Endometrium (tissue), 2 donors: ENCODE results near the gene GDAP1L1.
"Not testable (repeated sequence)": the region's sequence is repeated elsewhere in the genome, so short reads cannot be mapped to it uniquely, and the experiment has no call there.

Experiments used
- FAIRE-seq: peaks from 2 replicates; lab custom pipeline; 2012; peaks lifted over from hg19 to GRCh38; lab: Jason Lieb, UNC
- donor health status: control.
- donor health status: control.

GDAP1L1 gene

DNA sequence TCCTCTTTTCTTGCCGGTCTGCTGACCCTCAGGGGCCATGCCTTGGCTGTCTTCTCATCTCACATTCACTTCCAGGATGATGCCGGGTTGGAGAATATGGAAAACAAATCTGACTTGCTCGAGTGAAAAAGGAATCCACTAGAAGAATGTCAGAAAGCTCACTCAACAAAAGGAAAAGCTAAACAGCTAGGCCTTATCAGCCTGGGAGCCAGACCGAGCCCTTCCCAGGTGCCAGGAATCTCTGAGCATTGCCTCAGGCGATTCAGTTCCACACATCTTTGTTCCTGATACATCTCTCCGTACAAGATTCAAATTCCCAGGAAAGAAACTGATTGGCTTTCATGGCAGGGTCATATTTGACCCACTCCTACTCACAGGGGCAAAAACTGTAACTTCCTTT lies 27.3 kb upstream of the GDAP1L1 start:
- FAIRE-seq, result no peak

DNA sequence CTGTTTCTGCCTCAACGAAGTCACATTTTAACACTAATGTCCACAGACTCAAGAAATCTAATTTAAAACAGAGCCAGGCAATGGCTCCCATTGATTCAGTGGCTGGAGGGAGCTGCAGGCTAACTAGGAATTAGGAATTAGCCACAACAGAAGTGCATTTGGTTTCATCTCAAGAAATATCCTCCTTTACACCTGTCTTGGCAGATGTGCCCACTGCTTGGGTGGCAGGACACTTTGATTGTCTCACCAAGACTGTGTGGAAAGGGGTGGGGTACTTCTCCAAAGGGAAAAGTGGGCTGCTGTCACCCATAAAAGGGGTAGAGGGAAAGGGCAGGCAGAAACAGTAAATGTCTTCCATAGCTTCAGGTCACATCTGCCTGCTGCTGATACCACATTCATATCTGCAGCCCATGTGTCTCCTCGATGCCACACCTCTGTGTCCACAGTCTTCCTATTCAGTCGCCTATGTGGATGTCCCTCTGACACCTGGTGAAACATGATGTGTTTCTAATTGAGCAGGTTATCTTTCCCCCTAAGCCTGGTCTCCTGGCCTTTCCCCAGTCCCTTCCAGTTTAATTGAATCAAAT lies 25.6 kb upstream of the GDAP1L1 start:
- FAIRE-seq, result no peak

DNA sequence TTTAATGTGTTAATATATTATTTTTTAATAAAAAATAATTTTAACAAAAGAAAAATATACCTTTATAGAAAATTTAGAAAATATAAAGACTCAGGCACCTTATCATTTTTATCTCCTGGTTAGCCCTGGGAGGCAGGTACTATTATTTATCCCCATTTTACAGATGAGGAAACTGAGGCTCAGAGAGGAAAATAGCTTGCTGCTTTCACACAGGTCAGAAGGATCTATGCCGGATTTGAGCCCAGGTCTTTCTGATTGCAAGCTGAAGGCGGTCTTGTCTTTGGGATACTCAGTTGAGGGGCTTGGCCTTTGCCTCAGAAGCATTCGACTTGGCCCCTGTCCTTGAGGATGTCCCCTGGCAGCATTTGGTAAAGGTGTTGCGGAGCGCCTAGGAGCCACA lies 25.1 kb upstream of the GDAP1L1 start:
- no peak for FAIRE-seq

DNA sequence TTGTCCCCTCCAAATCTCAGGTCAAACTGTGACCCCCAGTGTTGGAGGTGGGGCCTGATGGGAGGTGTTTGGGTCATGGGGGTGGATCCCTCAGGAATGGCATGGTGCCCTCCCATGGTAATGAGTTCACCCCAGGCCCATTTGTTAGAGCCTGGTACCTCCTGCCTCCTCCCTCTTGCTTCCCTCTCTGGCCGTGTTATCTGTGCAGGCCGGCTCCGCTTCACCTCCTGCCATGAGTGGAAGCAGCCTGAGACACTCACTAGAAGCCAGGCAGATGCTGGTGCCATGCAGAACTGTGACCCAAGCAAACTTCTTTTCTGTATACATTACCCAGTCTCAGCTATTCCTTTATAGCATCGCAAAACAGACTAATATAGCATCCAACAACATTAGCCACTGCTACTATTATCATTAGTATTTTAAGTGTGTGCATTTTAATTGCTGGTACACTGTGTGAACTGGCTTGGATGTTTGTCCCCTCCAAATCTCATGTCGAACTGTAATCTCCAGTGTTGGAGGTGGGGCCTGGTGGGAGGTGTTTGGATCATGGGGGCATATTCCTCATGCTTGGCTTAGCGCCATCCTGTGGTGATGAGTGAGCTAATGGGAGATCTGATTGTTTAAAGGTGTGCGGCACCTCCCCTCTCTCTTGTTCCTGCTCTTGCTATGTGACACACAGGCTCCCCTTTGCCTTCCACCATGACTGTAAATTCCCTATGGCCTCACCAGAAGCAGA lies 24.3 kb upstream of the GDAP1L1 start:
- no peak for FAIRE-seq

DNA sequence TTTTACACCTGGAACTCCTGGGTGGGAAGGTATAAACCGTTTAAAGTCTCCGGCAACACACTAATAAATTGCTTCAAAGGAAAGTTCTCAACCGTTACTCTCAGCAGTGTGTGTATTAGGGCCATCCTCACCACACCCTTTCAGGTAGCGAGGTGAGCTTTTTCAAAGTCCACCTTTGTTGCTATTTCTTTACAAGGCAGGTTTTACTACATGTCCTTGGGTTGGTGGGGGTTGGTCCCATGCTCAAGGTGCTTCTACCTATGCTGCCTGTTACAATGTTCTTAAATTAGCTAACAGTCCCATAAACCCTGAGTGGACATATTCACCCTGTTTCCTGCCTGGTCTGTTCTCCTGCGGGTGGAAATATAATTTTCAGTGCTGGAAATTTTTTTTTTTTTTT lies 23.4 kb upstream of the GDAP1L1 start:
- no peak for FAIRE-seq

DNA sequence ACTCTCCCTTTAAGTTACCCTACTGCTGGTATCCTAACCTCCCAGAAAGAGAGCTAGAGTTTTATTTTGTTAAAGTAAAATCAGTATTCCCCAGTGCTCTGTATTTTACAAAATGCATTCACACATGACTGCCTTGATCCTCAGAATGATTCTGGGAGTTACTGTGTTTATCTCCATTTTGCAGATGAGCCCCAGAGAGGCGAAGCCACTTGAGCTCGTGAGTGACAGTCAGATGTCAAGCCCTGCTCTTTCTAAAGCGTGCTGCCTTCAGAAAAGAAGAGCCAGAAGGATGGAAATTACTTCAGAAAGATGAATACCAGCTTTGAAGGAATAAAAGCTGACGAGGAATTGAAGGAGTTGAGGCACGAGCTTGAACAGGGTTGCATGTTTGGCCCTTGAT lies 22.5 kb upstream of the GDAP1L1 start:
- no peak for FAIRE-seq

DNA sequence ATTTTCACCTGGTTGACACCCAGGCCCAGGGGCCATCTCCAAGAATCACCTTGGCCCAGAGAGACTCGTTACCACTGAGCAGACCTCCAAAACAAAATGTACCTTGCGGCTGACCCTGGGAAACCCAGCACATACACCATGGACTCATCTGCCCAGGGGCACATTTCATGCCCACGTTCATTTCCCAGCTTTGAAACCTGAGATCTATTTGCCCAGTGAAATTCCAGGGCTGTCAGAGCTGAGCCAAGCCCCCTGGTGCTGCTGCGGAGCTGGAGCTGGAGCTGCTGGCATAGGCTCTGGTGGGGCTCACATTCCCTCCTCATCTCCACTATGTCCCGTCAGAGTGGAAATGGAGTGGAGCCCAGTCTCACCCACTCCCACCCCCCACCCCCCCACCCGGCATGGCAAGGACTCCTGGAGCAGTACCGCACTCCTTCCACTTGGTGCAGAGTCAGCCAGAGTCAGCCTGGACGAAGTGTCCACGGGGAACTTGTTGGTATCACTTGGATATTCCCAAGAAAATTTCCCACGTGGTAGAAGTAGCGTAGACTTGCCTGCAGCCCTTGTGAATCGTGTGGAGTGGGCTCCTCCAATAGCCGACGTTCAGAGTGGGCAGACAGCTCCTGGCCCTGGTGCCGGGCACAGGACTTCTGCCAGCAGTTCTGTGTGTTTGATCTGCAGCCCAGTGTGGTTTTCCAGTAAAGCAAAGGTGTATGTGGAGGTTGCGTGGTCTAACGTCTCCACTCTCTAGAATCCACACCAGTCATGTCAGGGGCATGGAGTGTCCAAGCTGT lies 18.4 kb upstream of the GDAP1L1 start:
- no peak for FAIRE-seq

DNA sequence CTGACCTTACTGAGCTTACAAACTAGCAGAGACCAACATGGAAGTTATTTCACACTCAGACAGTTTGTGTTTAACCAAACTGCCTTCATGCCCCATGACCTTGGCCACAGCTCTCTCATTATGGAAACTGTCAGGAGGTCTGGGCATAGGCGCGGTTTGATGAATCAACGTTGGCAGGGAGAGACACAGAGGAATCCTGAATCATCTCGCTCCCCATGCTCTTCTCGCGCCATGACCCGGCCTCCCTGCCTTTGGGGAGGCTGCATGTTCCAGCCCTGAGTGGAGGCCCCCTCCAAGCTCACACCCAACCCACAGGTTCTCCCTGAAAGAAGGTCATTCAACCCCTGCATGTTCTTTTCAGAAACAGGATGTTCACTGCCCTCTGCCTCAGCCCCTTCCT lies 15.9 kb upstream of the GDAP1L1 start:
- no peak for FAIRE-seq

DNA sequence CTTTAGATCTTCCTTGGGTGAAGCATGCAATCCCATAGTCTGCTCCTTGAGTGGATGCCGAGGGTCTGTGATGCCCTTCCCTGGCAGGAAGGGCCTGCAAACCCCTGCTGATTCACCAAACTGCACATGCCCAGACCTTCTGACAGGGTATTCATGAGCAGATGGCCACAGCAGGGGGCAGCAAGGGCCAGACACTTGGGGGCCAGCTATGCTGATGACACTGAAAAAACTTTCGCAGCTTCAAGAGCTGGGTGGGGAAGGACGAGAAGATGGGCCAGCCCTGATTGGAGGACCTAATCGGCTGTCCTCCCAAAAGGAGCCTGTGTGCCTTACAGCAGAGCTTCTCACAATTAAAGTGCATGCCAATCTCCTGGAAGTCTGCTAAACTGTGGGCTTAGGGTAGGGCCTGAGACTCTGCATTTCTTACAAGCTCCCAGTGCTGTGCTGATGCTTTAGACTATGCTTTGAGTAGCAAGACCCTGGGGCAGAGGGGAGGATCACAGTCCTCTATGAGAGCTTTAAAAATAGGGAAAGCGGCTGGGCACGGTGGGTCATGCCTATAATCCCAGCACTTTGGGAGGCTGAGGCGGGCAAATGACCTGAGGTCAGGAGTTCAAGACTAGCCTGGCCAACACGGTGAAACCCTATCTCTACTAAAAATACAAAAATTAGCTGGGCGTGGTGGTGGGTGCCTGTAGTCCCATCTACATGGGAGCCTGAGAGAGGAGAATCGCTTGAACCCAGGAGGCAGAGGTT lies 15.2 kb upstream of the GDAP1L1 start:
- no peak for FAIRE-seq

DNA sequence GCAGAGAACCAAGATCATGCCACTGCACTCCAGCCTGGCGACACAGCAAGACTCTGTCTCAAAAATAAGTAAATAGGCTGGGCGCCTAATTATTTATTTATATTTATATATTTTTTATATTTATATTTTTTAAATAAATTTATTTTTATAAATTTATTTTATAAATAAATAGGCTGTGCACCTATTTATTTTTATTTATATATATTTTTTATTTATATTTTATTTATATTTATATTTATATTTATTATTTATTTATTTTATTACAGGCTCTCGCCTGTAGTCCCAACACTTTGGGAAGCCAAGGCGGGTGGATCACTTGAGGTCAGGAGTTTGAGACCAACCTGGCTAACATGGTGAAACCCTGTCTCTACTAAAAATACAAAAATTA lies 14.6 kb upstream of the GDAP1L1 start:
- FAIRE-seq, result not testable (repeated sequence)

DNA sequence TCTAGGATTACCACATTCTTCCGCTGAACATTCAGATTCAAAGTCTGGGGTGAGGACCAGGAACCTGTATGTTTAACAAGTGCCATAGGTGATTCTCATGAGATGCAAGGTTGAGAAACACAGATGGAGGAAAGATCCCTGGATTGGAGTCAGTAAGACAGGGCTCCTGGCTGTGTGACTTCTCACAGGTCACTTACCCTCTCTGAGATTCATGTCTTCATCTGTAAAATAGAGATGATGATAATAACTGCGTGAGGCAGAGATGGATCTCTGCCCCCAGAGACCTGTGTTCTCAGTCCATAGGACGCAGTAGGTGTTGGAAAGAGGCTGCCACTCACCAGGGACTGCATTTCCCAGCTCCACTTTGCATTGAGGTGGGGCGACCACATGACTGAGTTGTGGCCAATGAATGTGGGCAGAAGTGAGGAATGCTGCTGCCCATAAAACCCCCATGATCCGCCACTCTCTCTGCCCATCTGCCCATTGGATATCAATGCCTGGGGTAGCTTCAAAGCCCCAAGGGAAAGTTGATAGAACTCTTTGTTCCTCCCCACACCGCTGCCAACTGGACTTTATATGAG lies 13.6 kb upstream of the GDAP1L1 start:
- no peak for FAIRE-seq

DNA sequence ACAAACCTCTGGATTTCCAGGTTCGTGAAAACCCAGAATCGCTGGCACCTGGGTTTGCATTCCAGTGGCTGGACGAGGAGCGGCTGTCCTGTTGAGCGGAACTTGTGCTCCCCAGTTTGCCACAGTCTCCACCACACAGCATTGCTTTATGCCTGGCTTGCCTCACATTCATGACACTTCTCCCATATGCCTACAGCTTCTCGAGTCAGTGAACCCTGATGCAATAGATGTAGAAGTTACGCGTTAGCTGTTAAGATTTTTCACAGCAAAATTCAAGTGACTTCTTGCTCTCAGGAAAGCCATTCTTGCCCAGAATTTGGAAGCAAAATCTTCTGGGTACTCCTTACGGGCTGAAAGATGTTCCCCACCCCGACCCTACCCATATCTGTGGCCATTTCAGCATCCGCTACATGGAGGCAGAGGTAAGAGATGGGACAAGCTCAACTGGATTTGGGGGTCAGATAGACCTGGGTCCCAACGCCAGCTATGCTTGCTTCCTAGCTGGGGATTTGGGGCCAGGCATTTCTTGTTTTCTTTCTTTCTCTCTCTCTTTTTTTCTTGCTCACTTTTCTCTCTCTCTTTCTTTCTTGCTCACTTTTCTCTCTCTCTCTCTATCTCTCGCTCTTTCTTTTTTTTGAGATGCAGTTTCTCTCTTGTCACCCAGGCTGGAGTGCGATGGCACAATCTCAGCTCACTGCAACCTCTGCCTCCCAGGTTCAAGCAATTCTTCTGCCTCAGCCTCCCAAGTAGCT lies 12.4 kb upstream of the GDAP1L1 start:
- FAIRE-seq, result no peak

DNA sequence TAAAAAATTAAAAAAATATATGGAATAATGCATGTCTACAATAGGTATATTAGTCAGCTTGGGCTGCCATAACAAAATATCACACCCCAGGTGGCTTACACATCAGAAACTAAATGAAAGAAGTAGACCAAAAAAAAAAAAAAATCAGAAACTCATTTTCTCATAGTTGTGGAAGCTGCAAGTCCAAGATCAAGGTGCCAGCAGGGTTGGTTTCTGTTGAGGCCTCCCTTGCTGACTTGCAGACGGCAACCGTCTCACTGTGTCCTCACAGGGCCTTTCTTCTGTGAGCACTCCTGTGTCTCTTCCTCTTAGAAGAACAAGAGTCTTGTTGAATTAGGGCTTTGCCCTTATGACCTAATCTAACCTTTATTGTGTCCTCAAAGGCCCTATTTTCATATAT lies 11.4 kb upstream of the GDAP1L1 start:
- no peak for FAIRE-seq

DNA sequence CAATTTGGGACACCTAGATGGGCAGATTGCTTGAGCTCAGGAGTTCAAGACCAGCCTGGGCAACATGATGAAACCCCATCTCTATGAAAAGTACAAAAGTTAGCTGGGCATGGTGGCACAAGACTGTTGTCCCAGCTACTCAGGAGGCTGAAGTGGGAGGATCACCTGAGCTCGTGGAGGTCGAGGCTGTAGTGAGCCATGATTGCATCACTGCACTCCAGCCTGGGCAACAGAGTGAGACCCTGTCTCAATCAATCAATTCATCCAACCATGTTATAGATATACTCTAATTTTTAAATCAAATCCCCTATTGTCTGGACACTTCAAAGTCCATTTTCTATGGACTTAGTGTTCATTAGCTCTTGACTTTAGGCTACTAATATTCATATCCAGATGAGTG lies 10.3 kb upstream of the GDAP1L1 start:
- not testable (repeated sequence) for FAIRE-seq

DNA sequence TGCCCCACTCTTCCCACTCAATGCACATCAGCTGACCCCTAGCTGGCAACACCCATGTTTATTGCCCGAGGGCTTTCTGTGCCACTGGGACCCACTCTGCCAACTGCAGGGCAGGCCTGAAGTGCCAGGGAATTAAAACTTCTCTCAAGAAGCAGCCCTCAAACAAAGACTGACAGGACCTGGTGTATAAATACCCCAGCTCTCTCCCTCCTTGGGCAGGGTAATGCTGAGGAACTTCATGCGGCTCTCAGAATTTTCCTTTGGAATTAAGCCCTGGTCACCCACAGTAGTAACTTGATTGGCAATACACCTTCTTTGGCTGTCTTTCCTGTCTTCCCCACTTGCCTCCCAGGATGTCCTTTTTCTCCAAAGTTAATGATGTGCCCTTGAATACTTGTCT lies 5.3 kb upstream of the GDAP1L1 start:
- no peak for FAIRE-seq

DNA sequence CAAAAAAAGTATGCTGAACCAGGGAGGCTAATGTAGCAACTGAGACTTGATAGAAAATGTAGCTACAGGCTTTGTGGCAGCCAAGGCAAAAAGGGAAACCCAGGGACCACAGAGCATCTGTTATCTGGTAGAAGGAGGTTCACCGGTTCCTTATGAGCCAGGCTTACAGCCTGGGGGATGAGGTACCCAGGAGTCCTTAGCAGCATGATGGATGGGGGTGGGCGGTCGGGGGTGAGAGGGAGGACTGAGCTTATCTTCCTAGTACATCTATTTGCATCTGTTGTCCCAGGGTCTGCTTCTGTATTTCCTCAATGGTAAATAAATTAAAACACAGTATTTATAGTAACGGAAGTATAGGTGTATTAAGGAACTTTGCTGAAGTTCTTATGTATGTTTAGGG lies 1.1 kb upstream of the GDAP1L1 start:
- no peak for FAIRE-seq

DNA sequence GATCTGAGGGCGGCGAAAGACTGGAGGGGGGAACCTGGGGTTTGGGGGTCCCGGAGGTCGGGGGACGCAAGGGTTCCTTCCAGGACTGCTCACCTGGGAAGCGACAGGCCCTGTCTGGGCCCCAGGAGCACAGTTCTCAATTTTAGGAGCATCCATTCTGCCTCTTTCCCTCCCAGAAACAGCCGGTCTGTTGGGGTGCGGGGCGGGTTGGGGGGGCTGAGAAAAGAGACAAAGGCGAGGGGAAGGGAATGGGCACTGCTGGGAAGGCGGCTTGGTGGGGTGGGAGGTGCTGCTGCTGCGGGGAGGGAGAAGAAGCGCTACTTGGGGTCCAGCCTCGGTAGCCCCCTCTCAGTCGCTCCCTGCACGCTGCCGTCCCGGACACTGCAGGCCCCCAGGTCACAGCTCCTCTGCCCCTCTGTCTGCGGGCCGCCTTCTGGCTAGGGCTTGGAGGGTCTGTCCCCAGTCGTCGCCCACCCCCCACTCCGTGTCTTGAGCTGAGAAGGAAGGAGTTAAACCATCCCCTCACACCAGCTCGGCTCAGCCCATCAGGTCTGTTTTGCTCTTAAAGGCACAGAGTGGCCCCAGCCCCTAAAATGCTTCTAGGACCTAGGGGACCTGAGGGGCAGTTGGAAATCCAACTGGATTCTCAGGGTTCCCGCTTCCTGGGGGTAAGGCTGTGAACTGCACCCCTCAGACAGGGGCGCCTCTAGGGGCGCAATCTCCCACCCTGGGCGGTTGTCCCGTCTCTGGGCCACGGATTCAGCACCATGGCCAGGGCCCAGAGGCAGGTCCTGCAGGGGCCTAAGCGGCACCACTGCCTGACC lies 690 bp downstream of the GDAP1L1 start:
- FAIRE-seq, result no peak

DNA sequence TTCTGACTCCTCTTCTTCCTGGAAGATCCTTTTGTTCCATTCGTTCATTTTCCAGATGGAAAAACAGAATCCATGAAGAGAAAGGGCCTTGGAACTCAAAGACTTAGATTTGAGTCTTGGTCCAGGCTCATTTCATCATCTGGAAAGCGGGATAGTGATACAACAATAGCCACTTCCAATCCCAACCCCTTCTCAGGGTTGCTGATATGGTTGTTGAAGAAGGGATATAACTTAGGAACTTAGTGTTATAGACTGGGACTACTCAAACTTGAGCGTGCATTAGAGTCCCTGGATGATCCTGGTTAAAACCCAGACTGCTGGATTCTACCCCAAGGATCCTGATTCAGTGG lies 1.3 kb downstream of the GDAP1L1 start:
- no peak for FAIRE-seq

DNA sequence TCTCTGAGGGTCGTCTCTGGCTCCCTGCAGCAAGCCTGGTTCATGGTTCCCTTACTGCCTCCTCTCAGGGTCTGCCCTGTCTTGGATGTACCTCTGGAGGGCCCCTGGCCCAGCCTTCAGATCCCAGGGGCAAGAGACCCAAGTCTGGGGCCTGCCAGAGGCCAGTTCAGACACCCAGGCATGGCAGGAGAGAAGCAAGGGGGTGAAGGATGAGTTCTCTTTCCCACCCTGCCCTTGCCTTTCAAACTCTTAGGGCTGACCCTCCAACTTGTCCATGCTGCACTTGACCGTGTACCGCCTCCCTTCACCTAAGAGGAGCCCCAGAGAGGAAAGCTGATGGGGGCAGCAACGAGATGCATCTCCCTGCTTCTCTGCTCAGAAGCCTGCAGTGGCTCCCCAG lies 4.2 kb downstream of the GDAP1L1 start:
- no peak for FAIRE-seq

DNA sequence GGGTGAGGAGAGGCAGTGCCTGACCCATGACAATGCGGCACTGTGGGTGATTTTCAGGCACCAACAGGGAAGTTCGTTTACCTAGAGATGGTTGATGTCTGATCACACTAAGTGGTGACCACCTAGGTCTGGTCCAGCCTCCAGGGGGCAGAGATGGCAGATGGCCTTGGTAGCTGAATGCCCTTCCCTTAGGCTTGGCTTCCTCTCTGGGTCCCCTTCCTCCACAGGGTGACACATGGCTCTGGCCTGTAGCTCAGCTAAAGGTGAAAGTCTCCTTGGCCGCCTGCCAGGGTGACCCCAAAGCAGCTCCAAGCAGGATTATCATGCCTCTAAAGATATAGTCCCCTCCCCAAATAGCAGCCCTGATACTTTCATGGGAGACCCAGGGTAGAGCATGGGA lies 6.4 kb downstream of the GDAP1L1 start:
- no peak for FAIRE-seq

DNA sequence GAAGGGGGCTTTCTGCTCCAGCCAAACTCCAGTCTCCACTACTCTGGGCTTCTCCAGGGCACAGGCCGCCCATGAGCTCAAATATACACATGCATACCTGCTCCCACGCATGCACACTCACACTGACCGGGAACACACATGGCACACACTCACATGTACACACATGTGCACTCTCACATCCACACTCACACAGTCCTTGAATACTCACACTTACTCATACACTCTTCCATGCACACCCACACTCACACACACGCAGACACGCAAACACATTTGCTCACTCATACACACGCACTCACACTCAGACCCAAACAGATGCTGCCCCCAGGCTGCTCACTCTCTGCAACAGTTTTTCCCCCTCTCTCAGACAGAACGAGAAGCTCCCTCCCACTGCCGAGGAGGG lies 7.0 kb downstream of the GDAP1L1 start:
- no peak for FAIRE-seq
